Renal pelvis (tissue), 4 donors: ENCODE measurements around the gene PRKCB. TPM values are rescaled to one million over a fixed set of nuclear protein-coding genes. Genes with fewer than 3 reads are reported as not detected.

Experiments
- DNase-seq: peaks from one replicate; pipeline ENCODE4 v3.0.0-alpha.2; 2013
- polyA plus RNA-seq, 3 donors: library from polyadenylated mRNA; unstranded; fragments of 120-200 nt; gene quantifications; one replicate each; pipeline ENCODE4 v1.2.1, GENCODE V29; 2013; ENCODE audit not compliant: insufficient read length in 3 of 3

The PRKCB gene
- polyA plus RNA-seq, 3 donors, result 2.6 to 4.5 (median 3.8) TPM

GRCh38 chr16:23833960-23834685 lies 1.7 kb upstream of the PRKCB start:
- no peak for DNase-seq

GRCh38 chr16:23836078-23836403 lies 258 bp downstream of the PRKCB start:
- no peak for DNase-seq

- no peak for DNase-seq
Measured at GRCh38 chr16:23836404-23837311, 875 bp downstream of the PRKCB start.

GRCh38 chr16:23837553-23838308 lies 1.9 kb downstream of the PRKCB start:
- no peak for DNase-seq

- DNase-seq, result peak; percentile 37
Measured at GRCh38 chr16:23838485-23839142, 2.8 kb downstream of the PRKCB start.

- DNase-seq, result no peak
Measured at GRCh38 chr16:23840310-23840709, 4.5 kb downstream of the PRKCB start.

GRCh38 chr16:23842137-23842600 lies 6.4 kb downstream of the PRKCB start:
- no peak for DNase-seq

- no peak for DNase-seq
Measured at GRCh38 chr16:23843143-23843542, 7.4 kb downstream of the PRKCB start.

GRCh38 chr16:23847251-23847650 lies 11.5 kb downstream of the PRKCB start:
- DNase-seq, result no peak

GRCh38 chr16:23847948-23848347 lies 12.2 kb downstream of the PRKCB start:
- no peak for DNase-seq

GRCh38 chr16:23848958-23849357 lies 13.2 kb downstream of the PRKCB start:
- DNase-seq, result no peak

GRCh38 chr16:23852794-23853562 lies 17.2 kb downstream of the PRKCB start:
- no peak for DNase-seq

GRCh38 chr16:23855010-23855409 lies 19.2 kb downstream of the PRKCB start:
- no peak for DNase-seq

GRCh38 chr16:23856251-23856709 lies 20.5 kb downstream of the PRKCB start:
- DNase-seq, result no peak

- no peak for DNase-seq
Measured at GRCh38 chr16:23857256-23857880, 21.6 kb downstream of the PRKCB start.

GRCh38 chr16:23857881-23858269 lies 22.1 kb downstream of the PRKCB start:
- DNase-seq, result no peak

GRCh38 chr16:23858542-23858941 lies 22.8 kb downstream of the PRKCB start:
- DNase-seq, result no peak

GRCh38 chr16:23859713-23860269 lies 24.0 kb downstream of the PRKCB start:
- DNase-seq, result no peak

- DNase-seq, result no peak
Measured at GRCh38 chr16:23861874-23862273, 26.1 kb downstream of the PRKCB start.

- no peak for DNase-seq
Measured at GRCh38 chr16:23862556-23862955, 26.8 kb downstream of the PRKCB start.
